NCI-H524 (cell line): ENCODE results near the gene NTM.

Source experiments
- DNase-seq, 2 experiments: peaks; one replicate each; lab custom pipeline; 2025; lab: John Stamatoyannopoulos, UW

NTM gene

GRCh38 chr11:131894615-131895544, 524.5 kb downstream of the NTM start:
- DNase-seq = no peak

DNA sequence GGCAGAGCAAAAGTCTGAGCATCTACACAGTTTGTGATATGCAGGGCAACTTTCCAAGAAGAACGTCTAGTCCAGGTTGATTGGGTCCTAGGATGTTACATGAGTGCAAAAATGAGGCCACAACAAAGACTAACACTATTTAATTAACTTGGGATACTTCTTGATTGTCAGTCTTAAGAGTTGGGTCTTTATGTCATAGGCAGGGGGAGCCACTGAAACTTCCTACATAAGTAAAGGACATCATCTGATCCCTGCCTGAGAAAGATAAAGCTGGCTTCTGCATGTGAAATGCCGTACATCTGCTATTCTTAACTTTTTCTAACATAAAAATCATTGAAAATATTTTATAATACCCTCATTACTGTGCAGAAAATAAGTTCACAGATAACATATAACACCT, 525.5 kb downstream of the NTM start:
- DNase-seq = no peak

DNA sequence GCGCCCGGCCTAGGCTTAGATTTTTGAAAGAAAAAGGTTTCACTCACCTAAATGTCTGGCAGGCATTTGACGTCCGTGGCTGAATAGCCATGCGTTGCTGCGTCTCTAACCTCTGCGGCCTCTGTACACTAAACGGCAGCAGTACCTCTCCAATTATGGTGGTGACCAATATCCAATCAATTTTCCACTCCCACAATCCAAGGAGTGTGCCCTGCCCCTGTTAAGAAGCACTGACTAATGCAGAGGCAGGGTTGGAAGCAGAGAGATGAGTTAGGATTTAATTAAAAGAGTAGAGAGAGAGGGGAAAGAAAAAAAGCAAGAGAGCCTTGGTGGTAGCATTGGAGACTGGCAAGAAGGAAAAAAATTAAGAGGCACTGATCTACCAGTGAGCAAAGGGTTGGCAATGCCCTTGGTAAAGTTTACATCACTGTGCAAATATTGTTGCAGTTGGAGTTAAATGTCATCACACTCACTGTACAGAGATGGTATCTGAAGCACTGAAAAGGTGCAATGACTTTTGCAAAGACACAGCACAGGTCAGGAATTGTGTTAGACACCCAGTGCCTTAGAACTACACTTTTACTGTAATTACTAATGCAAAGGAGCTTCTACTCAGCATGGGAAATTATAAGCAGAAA, 526.7 kb downstream of the NTM start:
- DNase-seq = no peak

GRCh38 chr11:131897956-131898355, 527.5 kb downstream of the NTM start:
- DNase-seq = no peak

GRCh38 chr11:131898949-131899348, 528.5 kb downstream of the NTM start:
- no peak for DNase-seq

GRCh38 chr11:131899950-131900580, 529.6 kb downstream of the NTM start:
- DNase-seq = no peak

- DNase-seq = no peak
Measured at GRCh38 chr11:131902421-131902820, 532.0 kb downstream of the NTM start.

DNA sequence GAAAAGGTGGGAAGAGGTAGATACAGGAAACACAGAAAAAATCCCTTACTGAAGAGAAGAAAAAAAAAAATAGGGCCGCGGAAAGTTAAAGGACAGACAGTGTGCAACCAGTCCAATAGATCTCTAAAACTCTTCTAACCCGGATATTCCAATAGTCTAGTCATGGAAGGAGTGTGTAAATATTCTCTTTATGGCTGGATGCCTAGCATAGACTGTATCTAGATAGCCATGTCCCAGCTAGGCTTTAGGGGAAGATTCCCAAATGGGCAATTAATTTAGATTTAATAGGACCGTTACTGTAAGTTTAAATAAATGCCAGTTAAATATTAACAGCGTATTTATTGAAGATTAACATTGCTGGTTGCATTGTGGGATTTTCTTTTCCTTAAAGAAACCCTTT, 532.7 kb downstream of the NTM start:
- no peak for DNase-seq

DNA sequence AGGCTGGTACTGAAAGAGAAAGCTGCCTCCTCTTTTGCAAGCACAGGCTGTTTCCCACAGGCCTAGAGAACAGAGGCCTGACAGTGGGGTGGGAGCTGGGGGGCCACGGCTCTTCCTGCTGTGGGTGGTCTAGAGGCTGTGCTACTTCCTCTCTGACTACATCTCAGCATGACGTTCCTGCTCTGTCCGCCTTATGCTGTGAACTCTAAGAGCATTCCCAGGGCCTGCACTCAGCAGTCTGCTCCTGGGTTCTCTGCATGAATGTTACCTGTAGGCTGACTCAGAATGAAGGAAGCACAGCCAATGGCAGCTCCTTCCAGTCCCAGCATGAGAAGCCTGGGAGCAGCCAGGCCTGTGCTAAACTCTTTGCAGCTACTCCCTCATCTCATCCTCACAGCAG, 534.3 kb downstream of the NTM start:
- no peak for DNase-seq

GRCh38 chr11:131906963-131907362, 536.5 kb downstream of the NTM start:
- DNase-seq = no peak

DNA sequence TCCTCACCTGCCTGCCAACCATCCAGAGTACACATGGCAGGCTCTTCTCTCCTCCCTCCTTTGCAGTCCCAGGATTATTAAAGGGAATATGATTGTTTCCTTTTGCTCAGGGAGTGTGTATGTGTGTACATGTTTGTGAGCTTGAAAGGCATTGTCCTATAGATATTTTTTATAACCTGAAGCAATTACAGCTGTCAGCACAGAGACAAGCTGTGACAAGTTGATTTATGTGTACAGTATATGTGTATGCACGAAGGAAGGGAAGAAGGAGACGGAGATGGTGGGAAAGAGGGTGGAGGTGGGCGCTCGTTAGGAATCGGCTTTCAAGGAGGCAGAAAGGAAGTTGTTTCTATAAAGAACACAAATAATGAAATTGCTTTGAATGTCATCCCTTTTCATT, 537.0 kb downstream of the NTM start:
- no peak for DNase-seq

DNA sequence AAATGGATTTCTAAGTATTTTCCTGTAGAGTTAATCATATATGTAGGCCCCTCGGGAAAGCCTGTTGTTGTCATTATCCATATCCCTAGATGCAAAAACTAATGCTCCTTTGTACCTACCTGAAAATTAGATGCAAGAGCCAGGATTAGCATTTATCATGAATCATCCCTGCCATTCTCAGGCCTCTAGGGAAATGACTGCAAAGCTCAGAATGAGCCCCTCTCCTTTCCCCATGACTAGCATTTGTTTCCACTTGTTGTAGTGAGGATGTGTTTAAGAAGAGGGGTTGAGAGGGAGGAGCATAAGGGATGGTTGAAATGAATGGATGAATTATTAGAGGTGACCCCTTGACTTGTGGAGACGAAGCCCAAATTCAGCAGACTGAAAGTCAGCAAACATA, 537.9 kb downstream of the NTM start:
- DNase-seq = no peak

- no peak for DNase-seq
Measured at GRCh38 chr11:131909426-131910177, 539.2 kb downstream of the NTM start.

GRCh38 chr11:131910178-131910522, 539.7 kb downstream of the NTM start:
- DNase-seq = no peak

DNA sequence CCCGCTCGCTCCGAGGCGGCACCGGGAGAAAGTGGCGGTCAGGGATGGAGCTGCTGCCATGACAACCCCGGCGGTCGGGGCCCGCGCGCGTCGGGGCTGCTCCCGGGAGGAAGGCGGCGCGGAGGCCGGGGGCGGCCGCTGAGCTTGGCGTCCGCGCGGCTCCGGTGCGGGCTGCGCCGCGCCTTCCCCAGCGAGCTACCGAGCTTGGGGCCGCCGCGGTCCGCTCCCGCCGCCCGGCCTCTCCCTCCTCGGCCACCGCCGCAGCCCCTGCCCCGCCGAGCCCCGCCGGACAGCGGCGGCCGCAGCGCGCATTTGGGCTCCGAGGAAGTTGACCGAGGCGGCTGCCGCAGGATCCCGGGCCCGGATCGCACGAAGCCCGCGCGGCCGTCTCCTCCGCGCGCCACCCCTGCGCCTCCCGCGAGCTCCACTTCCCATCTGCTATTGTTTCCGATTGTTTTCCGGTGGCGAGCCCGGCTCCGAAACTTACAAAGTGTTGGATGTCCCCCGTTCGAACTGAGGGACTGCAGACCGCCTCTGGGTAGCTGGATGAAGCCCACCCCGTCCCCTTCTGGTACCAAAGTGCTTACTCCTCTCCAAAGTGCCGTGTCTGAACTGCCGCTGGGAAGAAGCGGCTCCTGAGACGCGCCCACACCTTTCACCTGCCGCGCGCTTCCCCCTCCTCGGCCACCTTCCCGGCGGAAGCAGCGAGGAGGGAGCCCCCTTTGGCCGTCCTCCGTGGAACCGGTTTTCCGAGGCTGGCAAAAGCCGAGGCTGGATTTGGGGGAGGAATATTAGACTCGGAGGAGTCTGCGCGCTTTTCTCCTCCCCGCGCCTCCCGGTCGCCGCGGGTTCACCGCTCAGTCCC, 540.3 kb downstream of the NTM start:
- DNase-seq = peak in 1 of 2 experiments; percentile 42

DNA sequence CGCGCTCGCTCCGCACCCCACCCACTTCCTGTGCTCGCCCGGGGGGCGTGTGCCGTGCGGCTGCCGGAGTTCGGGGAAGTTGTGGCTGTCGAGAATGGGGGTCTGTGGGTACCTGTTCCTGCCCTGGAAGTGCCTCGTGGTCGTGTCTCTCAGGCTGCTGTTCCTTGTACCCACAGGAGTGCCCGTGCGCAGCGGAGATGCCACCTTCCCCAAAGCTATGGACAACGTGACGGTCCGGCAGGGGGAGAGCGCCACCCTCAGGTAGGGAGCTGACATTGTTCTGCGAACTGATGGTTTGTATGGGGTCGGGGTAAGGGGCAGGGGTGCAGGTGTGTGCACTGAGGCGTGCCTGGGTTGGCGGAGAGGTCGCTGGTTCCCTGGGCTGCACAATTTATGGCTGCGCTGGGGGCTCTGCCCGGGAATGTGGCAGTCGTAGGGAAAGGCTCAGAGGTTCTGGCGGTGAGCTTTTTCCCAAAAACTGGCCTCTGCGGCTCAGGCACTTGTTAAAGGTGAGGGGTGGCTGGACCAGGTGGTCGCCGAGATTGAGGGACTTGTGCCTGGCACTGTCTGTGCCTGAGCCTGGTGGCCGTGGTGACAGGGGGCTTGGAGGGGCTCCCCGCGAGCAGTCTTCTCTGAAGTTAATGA, 541.1 kb downstream of the NTM start:
- peak in 1 of 2 experiments; percentile 38 for DNase-seq

DNA sequence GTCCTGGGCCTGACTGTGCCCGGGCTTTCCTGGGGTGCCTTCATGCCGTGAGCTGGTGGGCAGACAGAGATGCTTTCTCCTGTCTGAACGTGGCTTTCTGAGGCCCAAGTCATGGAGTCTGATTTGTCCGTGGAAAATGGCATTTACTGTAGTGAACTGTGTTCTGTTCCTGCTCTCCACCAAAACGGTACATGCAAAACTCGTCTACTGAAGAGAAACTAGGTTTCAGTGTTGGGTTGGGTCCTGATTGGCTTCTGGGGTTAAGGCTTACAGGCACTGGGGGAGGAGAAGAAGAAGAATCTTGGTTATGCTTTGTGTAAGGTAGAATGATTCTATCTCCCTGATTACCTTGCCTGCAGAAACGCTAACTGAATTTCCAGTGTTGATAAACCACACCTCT, 541.7 kb downstream of the NTM start:
- DNase-seq = no peak

- DNase-seq = no peak
Measured at GRCh38 chr11:131913267-131913666, 542.9 kb downstream of the NTM start.

DNA sequence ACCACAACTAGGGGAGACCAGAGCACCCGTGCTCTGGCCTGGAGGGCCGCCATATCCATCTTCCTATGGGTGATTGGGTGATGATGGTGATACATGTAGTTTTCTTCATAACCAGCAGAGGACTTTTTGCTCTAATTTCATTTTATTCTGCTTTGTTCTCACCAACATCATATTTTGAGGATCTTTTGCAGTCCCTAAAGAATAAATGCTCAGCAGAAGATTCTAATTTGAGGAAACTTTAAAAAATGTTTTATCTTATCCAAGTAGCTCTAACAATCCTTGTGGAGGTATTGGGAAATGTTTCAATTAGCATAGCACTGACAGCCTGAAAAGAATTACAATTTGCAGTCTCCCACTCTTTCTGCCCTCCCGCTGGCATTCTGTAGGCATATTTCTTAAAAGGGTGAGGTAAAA, 544.0 kb downstream of the NTM start:
- peak in 1 of 2 experiments; percentile 18 for DNase-seq

- DNase-seq = no peak
Measured at GRCh38 chr11:131916638-131917037, 546.2 kb downstream of the NTM start.
